Smooth muscle cell (in vitro differentiated cells): ENCODE measurements around the gene ACVR1. TPM values are rescaled to one million over a fixed set of nuclear protein-coding genes. Genes with fewer than 3 reads are reported as not detected.
A peak's percentile ranks its signal among the peaks of the same experiment; 100 is the strongest.

ENCODE experiments used
- DNase-seq: peaks from one replicate; lab custom pipeline; 2025; ENCODE audit not compliant: unreplicated experiment; lab: John Stamatoyannopoulos, UW
- H2AFZ ChIP-seq: fragments of 200-600 bp; sonication (generic); 2 replicates; pipeline ENCODE4 v1.6.0; 2016; ENCODE audit warnings: antibody characterized with exemption, low read depth, mild to moderate bottlenecking
- H3F3A ChIP-seq: fragments of 200-600 bp; sonication (generic); 2 replicates; pipeline ENCODE4 v1.6.0; 2017; ENCODE audit warnings: antibody characterized with exemption, low read depth
- H3K27ac ChIP-seq: fragments of 200-600 bp; sonication (generic); 2 replicates; pipeline ENCODE4 v1.5.1; 2016; ENCODE audit warnings: low read depth, mild to moderate bottlenecking
- H3K27me3 ChIP-seq: fragments of 200-600 bp; sonication (generic); 2 replicates; pipeline ENCODE4 v1.6.1; 2016; ENCODE audit warnings: low read depth, mild to moderate bottlenecking
- H3K36me3 ChIP-seq: fragments of 200-600 bp; sonication (generic); 2 replicates; pipeline ENCODE4 v1.5.1; 2016; ENCODE audit warnings: low read depth
- H3K4me1 ChIP-seq: fragments of 200-600 bp; sonication (generic); 2 replicates; pipeline ENCODE4 v1.5.1; 2016; ENCODE audit warnings: low read depth
- H3K4me2 ChIP-seq: fragments of 200-600 bp; sonication (generic); 2 replicates; pipeline ENCODE4 v1.6.0; 2016; ENCODE audit warnings: mild to moderate bottlenecking
- H3K4me3 ChIP-seq: fragments of 200-600 bp; sonication (generic); 2 replicates; pipeline ENCODE4 v1.5.1; 2016; ENCODE audit warnings: mild to moderate bottlenecking
- H3K79me2 ChIP-seq: fragments of 200-600 bp; sonication (generic); 2 replicates; pipeline ENCODE4 v1.6.0; 2016; ENCODE audit warnings: low read depth, mild to moderate bottlenecking
- H3K9ac ChIP-seq: fragments of 200-600 bp; sonication (generic); 2 replicates; pipeline ENCODE4 v1.6.0; 2016; ENCODE audit warnings: low read depth
- H3K9me3 ChIP-seq: fragments of 200-600 bp; sonication (generic); replicated peaks from 2 replicates; pipeline ENCODE4 v1.5.1; 2016; ENCODE audit warnings: low read depth
- H4K20me1 ChIP-seq: fragments of 200-600 bp; sonication (generic); 2 replicates; pipeline ENCODE4 v1.6.0; 2016; ENCODE audit warnings: low read depth
- WGBS: methylation state at CpG from one replicate; pipeline ENCODE4 v1.1.7; 2016; ENCODE audit warnings: low lambda C conversion rate; 5-methylcytosine and 5-hydroxymethylcytosine counted together
- polyA plus RNA-seq: library from polyadenylated mRNA; unstranded; fragments of >200 nt; fragmentation: Nextera tagmentation; extraction: Ambion mirVana; gene quantifications from 2 replicates; pipeline ENCODE4 v1.2.1, GENCODE V29; 2016
- total RNA-seq: library from RNA; depleted of rRNA; stranded (reverse); fragments of >200 nt; gene quantifications from 2 replicates; pipeline ENCODE4 v1.2.3, GENCODE V29; 2014
- TF ChIP-seq, protein P1 (sequence below): fragments of 200-600 bp; sonication (generic); IDR thresholded peaks from 2 replicates; pipeline ENCODE4 v1.5.1; 2017; ENCODE audit warnings: borderline replicate concordance, mild to moderate bottlenecking, antibody characterized with exemption; ENCODE audit not compliant: insufficient read depth, poor library complexity, severe bottlenecking

The ACVR1 gene
- total and polyA plus RNA-seq, 2 experiments from 2014 or later, result 27.2 to 32.7 TPM

- DNase-seq, result no peak
- Histone ChIP-seq H4K20me1 (peaks cover 9% of the 10 kb centered on the region), H3K4me3 (no peak overlapping the region), H3K27me3 (no peaks in the 10 kb centered on the region), H3K4me1 (no peaks in the 10 kb centered on the region), H3K9me3 (no peaks in the 10 kb centered on the region), H3K9ac (no peak overlapping the region), H2AFZ (no peak overlapping the region), H3F3A (no peaks in the 10 kb centered on the region), H3K4me2 (no peak overlapping the region), H3K36me3 (no peaks in the 10 kb centered on the region), H3K79me2 (peaks cover 80% of the 10 kb centered on the region), H3K27ac (no peak overlapping the region)
- TF ChIP-seq, protein P1, sequence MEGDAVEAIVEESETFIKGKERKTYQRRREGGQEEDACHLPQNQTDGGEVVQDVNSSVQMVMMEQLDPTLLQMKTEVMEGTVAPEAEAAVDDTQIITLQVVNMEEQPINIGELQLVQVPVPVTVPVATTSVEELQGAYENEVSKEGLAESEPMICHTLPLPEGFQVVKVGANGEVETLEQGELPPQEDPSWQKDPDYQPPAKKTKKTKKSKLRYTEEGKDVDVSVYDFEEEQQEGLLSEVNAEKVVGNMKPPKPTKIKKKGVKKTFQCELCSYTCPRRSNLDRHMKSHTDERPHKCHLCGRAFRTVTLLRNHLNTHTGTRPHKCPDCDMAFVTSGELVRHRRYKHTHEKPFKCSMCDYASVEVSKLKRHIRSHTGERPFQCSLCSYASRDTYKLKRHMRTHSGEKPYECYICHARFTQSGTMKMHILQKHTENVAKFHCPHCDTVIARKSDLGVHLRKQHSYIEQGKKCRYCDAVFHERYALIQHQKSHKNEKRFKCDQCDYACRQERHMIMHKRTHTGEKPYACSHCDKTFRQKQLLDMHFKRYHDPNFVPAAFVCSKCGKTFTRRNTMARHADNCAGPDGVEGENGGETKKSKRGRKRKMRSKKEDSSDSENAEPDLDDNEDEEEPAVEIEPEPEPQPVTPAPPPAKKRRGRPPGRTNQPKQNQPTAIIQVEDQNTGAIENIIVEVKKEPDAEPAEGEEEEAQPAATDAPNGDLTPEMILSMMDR, result no peak
- 93% methylated on average over 3 of the region's 3 CpGs for WGBS
These were observed 22.3 kb downstream of the ACVR1 start for GRCh38 chr2:157853820-157854219.

DNA sequence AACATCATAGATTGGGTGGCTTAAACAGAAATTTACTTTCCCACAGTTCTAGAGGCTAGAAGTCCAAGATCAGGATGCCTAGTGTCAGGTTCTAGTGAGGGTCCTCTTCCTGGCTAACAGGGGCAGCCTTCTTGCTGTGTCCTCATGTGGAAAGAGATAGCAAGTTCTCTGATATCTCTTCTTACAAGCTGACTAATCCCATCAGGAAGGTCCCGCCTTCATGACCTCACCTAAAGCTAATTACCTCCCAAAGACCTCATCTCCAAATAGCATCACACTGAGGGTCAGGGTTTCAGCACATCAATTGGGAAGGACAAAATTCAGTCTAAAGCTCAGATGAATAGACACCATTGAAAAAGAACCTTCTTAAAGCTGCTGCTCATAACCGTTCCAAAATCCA, 22.9 kb downstream of the ACVR1 start:
- no peaks in the 10 kb centered on the region for H3K36me3 ChIP-seq
- no peaks in the 10 kb centered on the region for H3K4me1 ChIP-seq
- H3K79me2 ChIP-seq, result peaks cover 80% of the 10 kb centered on the region
- no peak overlapping the region for H3K9ac ChIP-seq
- no peaks in the 10 kb centered on the region for H3K27me3 ChIP-seq
- WGBS, result 91% methylated on average over 2 of the region's 2 CpGs
- H4K20me1 ChIP-seq, result peaks cover 9% of the 10 kb centered on the region
- H2AFZ ChIP-seq, result no peak overlapping the region
- DNase-seq, result no peak
- H3F3A ChIP-seq, result no peaks in the 10 kb centered on the region
- H3K27ac ChIP-seq, result no peak overlapping the region
- H3K4me2 ChIP-seq, result no peak overlapping the region
- no peaks in the 10 kb centered on the region for H3K9me3 ChIP-seq
- H3K4me3 ChIP-seq, result no peak overlapping the region
- TF ChIP-seq, protein P1, result no peak

GRCh38 chr2:157849591-157849990, 26.5 kb downstream of the ACVR1 start:
- no peaks in the 10 kb centered on the region for H3K4me1 ChIP-seq
- H4K20me1 ChIP-seq, result peaks cover 19% of the 10 kb centered on the region
- TF ChIP-seq, protein P1, result no peak
- DNase-seq, result no peak
- peak overlapping the region; percentile 49 for H3K27ac ChIP-seq
- H3K27me3 ChIP-seq, result no peaks in the 10 kb centered on the region
- H3F3A ChIP-seq, result peaks cover 11% of the 10 kb centered on the region
- WGBS, result 90% methylated on average over 2 of the region's 2 CpGs
- peaks cover 95% of the 10 kb centered on the region for H3K79me2 ChIP-seq
- no peak overlapping the region for H3K9ac ChIP-seq
- no peak overlapping the region for H3K4me2 ChIP-seq
- H3K4me3 ChIP-seq, result no peak overlapping the region
- no peaks in the 10 kb centered on the region for H3K9me3 ChIP-seq
- no peaks in the 10 kb centered on the region for H3K36me3 ChIP-seq
- H2AFZ ChIP-seq, result no peak overlapping the region

- peaks cover 89% of the 10 kb centered on the region for H3K79me2 ChIP-seq
- WGBS, result 77% methylated on average over 4 of the region's 4 CpGs
- H3K4me1 ChIP-seq, result no peaks in the 10 kb centered on the region
- H4K20me1 ChIP-seq, result peaks cover 25% of the 10 kb centered on the region
- H3K4me2 ChIP-seq, result no peak overlapping the region
- no peaks in the 10 kb centered on the region for H3K27me3 ChIP-seq
- no peak overlapping the region for H3K27ac ChIP-seq
- H3K9ac ChIP-seq, result no peak overlapping the region
- TF ChIP-seq, protein P1, result no peak
- H3K36me3 ChIP-seq, result no peaks in the 10 kb centered on the region
- no peak overlapping the region for H2AFZ ChIP-seq
- no peak for DNase-seq
- H3K4me3 ChIP-seq, result no peak overlapping the region
- peaks cover 11% of the 10 kb centered on the region for H3F3A ChIP-seq
- H3K9me3 ChIP-seq, result no peaks in the 10 kb centered on the region
These were observed 27.9 kb downstream of the ACVR1 start for GRCh38 chr2:157848213-157848612.
